Measurements from ENCODE around the gene TIMM13. TPM values are rescaled to one million over a fixed set of nuclear protein-coding genes. Genes with fewer than 3 reads are reported as not detected.
A peak's percentile ranks its signal among the peaks of the same experiment; 100 is the strongest.

TIMM13 gene
- total and polyA plus RNA-seq, 10 of the 15 experiments (the other 5 are each of a cell fraction or from before 2014, with no cell fraction given), result 9.9 to 205 (median 63.6) TPM

- H3K9me3 ChIP-seq (replicated peaks; ENCODE audit: control insufficient read depth, insufficient read depth, low read length), result no peaks in the 10 kb centered on the region
- H3K36me3 ChIP-seq (ENCODE audit: control insufficient read depth in 2 of 2, insufficient read depth in 2 of 2, low read length in 1 of 2), result peaks cover 8 to 14% of the 10 kb centered on the region in 2 experiments; a peak in 3 of 4 replicates
- BruUV-seq (replicated peaks), result no TSS peak
- ChIA-PET POLR2A (interaction anchor here (0.6 to 2.0 kb wide), 5 partner anchors 22 to 301 kb away, joined by 3 to 11 read pairs (median 6); partner anchors contain the start of genes GADD45B and TIMM13), CTCF (interaction anchor here (0.6 to 1.1 kb wide), 4 partner anchors 10 to 64 kb away, joined by 3 read pairs; no protein-coding TSS in a partner anchor), RAD21 (ENCODE audit: unreplicated experiment) (interaction anchor here (0.9 to 1.5 kb wide), 3 partner anchors 157 to 170 kb away, joined by 4 read pairs; no protein-coding TSS in a partner anchor), SMC1A (ENCODE audit: uncharacterized antibody, unreplicated experiment) (interaction anchor here (1.5 kb wide), 1 partner anchor 9 kb away, joined by 3 read pairs; no protein-coding TSS in a partner anchor)
- in situ Hi-C loops (cut with MboI), result no loop called here
- H3K79me2 ChIP-seq (ENCODE audit: control insufficient read depth, insufficient read depth, low read length), result peaks cover 70% of the 10 kb centered on the region
- peak overlapping the region; percentile 93 for H3K4me2 ChIP-seq (ENCODE audit: control insufficient read depth, insufficient read depth)
- TF ChIP-seq HDGF (IDR thresholded peaks at IDR 0.05) (no peak), CBX5 (IDR thresholded peaks at IDR 0.05; ENCODE audit: low read depth) (no peak), NKRF (conservative IDR thresholded peaks at IDR 0.05) (no peak), JUNB (IDR thresholded peaks at IDR 0.05) (no peak), TCF7 (IDR thresholded peaks at IDR 0.05; ENCODE audit: borderline replicate concordance) (no peak), ZNF274 (IDR thresholded peaks at IDR 0.05; ENCODE audit: insufficient read depth, insufficient read length) (no peak), MTA3 (IDR thresholded peaks at IDR 0.05; ENCODE audit: borderline replicate concordance, low read length) (no peak), FOS (IDR thresholded peaks at IDR 0.05; ENCODE audit: borderline replicate concordance, extremely low read depth, insufficient read length) (no peak), WRNIP1 (IDR thresholded peaks at IDR 0.05; ENCODE audit: borderline replicate concordance, low read depth, low read length) (no peak), KAT2A (conservative IDR thresholded peaks at IDR 0.05; ENCODE audit: control insufficient read depth, low read depth, low read length) (no peak), SKIL (IDR thresholded peaks at IDR 0.05; ENCODE audit: low read depth, poor library complexity, severe bottlenecking) (no peak), DPF2 (IDR thresholded peaks at IDR 0.05) (no peak), CREM (IDR thresholded peaks at IDR 0.05; ENCODE audit: low read depth) (no peak), ZNF622 (IDR thresholded peaks at IDR 0.05) (no peak), RAD51 (IDR thresholded peaks at IDR 0.05) (no peak)
- H3K27me3 ChIP-seq (replicated peaks in 1 of 2; ENCODE audit: control insufficient read depth in 2 of 2, insufficient read depth in 2 of 2, low read length in 1 of 2), result no peaks in the 10 kb centered on the region
- no peak overlapping the region for H2AFZ ChIP-seq (ENCODE audit: control insufficient read depth, low read depth, low read length)
- DNase-seq (ENCODE audit: low read depth, low spot score) (no peak), ATAC-seq (no peak), FAIRE-seq (no peak)
- peak overlapping the region; percentile 99 for H3K4me3 ChIP-seq
- peak overlapping the region; percentile 42 for H3K27ac ChIP-seq (ENCODE audit: control insufficient read depth, insufficient read depth)
- H4K20me1 ChIP-seq (ENCODE audit: control insufficient read depth, insufficient read depth), result peaks cover 12% of the 10 kb centered on the region
- peak overlapping the region; percentile 94 for H3K9ac ChIP-seq (ENCODE audit: control insufficient read depth, insufficient read depth, low read length)
- H3K4me1 ChIP-seq (ENCODE audit: control insufficient read depth, insufficient read depth, low read length), result peaks cover 19% of the 10 kb centered on the region
- intact Hi-C loops (cut with micrococcal nuclease; ENCODE audit: unreplicated experiment), result no loop called here
- WGBS (ENCODE audit: insufficient coverage, insufficient replicate concordance, low lambda C conversion rate, missing lambda C conversion rate), result 60% methylated on average over 16 of the region's 19 CpGs
These were observed 27.0 kb upstream of the TIMM13 start for GRCh38 chr19:2454199-2454961.
